Stimulated activated CD8-positive, alpha-beta memory T cell treated with anti-CD3 and anti-CD28 coated beads, Interleukin-15, amount 100 ng/mL, for 24 hours (primary cell): Measurements from ENCODE around the gene SLC22A13.
"Not testable (repeated sequence)": the region's sequence is repeated elsewhere in the genome, so short reads cannot be mapped to it uniquely, and the experiment has no call there.

ENCODE experiments used
- DNase-seq: peaks from one replicate; pipeline ENCODE4 v3.0.0-alpha.2; 2020; ENCODE audit warnings: low read depth

Gene SLC22A13, protein sequence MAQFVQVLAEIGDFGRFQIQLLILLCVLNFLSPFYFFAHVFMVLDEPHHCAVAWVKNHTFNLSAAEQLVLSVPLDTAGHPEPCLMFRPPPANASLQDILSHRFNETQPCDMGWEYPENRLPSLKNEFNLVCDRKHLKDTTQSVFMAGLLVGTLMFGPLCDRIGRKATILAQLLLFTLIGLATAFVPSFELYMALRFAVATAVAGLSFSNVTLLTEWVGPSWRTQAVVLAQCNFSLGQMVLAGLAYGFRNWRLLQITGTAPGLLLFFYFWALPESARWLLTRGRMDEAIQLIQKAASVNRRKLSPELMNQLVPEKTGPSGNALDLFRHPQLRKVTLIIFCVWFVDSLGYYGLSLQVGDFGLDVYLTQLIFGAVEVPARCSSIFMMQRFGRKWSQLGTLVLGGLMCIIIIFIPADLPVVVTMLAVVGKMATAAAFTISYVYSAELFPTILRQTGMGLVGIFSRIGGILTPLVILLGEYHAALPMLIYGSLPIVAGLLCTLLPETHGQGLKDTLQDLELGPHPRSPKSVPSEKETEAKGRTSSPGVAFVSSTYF

GRCh38 chr3:38265604-38266307, at the start of gene SLC22A13:
Gene SLC22A13, plus strand, starts transcription at chr3:38265812. Its CDS starts 49 bp downstream, at chr3:38265861.
- no peak for DNase-seq

DNA sequence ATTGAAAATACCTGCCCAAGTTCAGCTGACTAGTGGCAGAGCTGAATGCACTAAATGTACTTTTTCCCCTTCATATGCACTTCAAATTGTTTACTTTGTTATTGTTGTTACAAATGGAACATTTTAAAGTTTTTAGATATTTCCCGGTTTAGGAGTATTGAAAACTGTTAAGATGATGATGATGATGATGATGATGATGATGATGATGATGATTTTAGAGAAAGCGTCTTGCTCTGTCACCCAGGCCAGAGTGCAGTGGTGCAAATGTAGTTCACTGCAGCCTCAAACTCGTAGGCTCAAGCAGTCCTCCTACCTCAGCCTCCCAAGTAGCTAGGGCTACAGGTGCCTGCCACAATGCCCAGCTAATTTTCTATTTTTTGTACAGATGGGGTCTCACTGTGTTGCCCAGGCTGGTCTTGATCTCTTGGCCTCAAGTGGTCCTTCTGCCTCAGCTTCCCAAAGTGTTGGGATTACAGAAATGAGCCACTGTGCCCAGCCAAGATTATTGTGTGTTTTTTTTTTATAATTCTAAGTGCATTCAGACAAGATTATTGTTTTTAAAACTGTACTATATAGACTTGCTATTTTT, 45.9 kb upstream of the SLC22A13 start:
- DNase-seq: no peak

GRCh38 chr3:38221005-38221404, 44.6 kb upstream of the SLC22A13 start:
- no peak for DNase-seq

DNA sequence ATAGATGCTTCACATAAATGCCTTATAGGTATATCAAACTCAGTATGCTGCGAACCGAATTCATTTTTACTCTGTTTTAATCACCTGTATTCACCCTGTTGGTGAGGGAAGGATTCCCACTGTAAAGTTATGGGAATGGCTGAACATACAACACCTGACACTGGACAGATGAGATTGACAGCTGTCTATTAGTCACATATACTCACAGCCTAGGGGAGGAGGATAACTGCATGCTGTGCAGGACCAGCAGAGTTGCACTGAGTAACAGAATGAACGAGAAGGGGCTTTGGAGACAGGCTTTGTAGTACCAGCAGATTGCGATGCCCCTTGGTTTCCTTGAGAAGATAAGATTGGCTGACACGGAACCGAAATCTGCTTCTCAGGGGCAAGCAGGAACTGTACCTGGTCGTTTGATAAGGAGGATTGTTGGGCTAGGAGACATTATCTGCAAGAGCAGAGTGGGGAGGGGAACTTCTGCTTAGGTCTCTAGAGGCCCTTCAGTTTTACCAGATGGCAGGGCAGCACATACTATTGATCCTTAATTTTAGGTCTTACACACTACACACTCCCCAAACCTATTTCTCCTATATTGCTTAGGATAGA, 43.5 kb upstream of the SLC22A13 start:
- no peak for DNase-seq

- no peak for DNase-seq
Measured at GRCh38 chr3:38224357-38224756, 41.3 kb upstream of the SLC22A13 start.

- DNase-seq: no peak
Measured at GRCh38 chr3:38226273-38226672, 39.3 kb upstream of the SLC22A13 start.

DNA sequence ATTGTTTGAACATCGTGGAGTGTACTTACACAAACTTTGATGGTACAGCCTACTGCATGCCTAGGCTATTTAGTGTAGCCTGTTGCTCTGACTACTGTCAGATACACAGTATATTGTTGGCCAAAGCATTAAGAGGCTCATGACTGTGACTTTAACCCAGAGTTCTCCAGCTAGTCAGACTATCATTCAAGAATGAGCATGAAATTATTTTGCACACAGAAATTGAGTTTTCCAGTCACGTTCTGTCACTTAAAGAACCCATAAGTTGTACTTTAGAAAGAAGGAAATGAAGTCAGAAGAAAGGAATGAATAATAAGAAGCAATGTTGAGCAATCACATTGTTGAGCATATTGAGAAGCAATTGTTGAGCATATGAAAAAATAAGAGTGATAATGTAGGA, 37.6 kb upstream of the SLC22A13 start:
- no peak for DNase-seq

DNA sequence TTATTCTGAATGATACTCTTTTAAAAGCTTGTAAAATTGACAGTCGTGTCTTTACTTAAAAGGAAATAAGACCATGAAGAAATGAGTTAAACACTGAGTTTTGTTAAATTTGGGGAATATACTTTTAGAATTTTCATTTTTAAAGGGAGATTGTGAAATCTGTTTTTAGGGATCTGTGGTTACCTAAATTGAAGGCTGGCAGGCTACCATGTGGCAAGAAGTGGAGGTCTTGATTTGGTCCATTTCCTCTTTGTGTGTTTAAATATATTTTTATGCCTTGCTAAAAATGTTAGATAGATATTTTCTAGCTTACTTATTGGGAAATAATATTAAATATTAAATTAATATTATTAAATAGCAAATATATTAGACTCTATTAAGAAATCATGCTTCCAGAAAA, 36.6 kb upstream of the SLC22A13 start:
- no peak for DNase-seq

DNA sequence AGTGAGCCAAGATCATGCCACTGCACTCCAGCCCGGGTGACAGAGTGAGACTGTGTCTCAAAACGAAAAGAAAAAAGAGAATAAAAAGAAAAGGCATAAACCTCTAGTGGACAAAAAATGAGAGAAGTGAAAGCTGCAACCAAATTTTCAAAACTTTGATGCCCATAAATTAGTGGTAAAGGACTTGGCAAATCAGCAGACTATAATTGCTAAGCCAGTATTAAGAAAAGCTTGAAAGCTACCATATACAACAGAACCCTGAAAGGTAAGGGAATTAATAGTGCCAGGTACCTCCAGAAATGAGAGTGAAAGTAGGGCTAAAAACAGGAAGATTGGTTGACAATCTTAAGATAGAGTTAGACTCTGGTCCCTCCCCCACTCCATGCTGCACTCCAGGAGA, 32.9 kb upstream of the SLC22A13 start:
- DNase-seq: no peak

DNA sequence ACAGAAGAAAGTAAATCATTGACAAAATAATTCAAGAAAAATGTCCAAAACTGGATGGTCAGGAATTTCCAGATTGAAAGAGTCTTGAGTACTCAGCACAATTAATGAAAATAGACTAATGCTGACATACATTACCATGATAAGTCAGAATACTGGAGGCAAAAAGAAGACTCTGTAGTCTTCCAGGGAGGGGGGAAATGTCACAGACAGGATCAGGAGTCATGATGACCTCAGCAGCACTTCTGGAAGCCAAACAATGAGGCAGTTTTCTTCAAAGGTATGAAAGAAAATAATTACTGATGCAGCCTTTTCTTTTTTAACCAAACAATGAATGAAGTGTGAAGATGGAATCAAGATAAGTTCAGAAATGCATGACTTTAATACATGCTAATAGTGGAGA, 30.1 kb upstream of the SLC22A13 start:
- DNase-seq: no peak

GRCh38 chr3:38238416-38239008, 27.1 kb upstream of the SLC22A13 start:
- no peak for DNase-seq

DNA sequence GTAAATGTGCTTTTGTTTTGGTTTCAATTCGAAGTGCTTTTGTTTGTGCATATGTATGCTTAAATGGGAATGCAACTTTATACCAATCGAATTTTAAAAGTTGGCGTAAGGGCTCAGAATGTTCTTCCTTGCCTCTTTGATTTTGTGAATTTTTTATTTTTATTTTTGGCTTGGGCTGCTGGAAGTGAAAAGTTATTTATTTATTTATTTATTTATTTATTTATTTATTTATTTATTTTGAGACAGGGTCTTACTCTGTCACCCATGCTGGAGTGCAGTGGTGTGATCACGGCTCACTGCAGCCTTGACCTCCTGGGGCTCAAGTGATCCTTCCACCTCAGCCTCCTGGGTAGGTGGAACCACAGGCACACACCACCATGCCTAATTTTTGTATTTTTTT, 22.8 kb upstream of the SLC22A13 start:
- not testable (repeated sequence) for DNase-seq

GRCh38 chr3:38245930-38246329, 19.7 kb upstream of the SLC22A13 start:
- no peak for DNase-seq

DNA sequence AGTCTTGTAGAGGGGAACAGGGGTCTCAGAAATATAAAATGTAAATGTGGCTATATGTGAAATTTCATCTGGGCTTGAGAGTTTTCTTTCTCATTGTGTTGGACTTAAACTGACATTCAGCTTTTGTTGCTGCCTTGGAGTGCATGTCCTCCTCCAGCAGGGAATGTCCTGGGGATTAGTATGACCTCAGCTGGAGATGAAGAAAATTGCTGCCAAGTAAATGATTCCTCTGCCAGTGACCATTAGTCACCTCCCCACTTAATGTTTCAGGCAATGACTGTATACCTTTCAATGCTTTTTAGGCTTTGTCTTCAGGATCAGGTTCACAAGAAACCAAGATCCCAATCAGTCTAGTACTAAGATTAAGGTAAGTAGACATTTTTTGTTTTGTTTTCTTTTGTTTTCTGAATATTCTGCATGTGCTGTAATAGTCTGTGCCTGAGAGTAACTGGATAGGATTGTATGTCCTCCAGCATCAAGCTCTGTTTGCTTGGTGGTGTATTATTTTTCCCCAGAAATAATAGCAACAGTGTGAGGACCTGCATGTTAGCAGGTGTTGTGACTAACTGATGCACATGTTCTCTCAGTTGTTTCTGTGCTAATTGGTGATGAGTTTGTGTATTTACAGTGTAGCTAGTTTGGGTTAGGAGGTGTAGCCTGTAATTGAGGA, 18.1 kb upstream of the SLC22A13 start:
- DNase-seq: no peak

DNA sequence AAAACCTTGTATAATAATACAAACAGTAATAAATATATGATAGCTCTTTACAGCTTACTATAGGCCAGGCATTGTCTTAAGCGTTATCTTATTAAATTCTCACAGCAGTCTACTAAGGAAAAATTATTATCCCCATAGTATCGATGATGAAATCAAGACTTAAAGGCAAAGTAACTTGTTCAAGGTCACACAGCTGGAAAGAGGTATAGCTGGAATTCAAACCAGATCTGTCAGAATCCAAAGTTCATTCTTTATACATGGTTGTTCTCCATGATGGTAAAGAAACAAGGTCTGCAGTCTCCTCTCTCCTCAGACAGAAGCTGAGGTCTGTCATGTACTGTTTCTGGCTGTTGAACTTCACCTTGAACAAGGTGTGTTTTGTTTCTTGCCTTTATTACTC, 15.4 kb upstream of the SLC22A13 start:
- DNase-seq: no peak

- DNase-seq: no peak
Measured at GRCh38 chr3:38251197-38251596, 14.4 kb upstream of the SLC22A13 start.

DNA sequence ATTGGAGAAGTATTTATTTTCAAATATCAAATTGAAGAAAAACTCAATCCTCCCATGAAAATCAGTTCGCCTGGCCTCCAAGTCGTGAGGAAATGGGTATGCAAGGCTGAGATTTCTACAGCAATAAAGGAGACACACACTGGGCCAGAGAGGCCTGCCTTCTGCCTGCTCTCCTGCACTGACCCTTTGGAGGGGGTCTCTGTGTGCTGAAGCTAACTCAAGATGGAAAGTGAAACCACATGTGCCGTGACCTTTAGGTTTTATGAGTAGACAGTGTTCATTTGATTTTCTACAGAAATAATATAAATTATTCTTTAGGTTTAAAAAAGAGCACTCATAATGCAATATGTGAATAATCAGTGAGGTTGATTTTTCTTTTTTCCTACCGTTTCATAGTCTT, 11.9 kb upstream of the SLC22A13 start:
- DNase-seq: no peak

DNA sequence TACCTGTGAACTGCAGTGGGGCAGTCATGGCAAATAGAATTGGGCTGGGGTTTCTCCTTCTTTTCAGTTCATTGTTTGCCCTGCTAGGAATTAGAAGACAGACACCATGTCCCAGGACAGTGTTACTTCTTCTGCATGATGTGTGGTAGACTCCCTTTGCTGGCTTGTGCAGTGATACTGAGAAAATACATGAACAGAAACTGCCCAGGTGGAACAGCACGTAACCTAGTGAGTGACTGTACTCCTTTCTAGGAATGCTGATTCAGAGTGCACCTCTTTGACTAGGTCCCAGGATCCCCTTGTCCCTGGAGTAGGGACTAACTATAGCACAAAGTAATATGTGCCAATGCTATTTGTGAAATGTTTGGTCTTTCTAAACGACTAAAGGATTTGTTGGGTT, 10.7 kb upstream of the SLC22A13 start:
- DNase-seq: no peak

DNA sequence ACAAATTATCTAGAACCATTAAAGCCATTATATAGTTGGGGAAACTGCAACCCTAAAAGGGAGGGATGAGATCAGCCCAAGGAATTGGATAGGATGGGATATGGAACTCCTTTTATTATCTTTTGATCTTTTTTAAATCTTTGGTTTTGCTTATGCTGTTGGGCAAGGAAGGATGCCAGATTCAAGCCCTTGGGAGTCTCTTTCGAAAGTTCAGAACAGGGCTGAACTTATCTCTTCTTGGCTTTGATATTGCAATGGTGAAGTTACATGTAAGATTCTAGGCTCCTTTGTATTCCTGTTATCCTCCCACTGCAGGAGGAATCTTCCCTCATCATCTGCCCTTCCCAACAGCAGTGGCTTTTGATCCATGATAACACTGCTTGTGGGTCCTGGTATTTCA, 10.0 kb upstream of the SLC22A13 start:
- DNase-seq: no peak

DNA sequence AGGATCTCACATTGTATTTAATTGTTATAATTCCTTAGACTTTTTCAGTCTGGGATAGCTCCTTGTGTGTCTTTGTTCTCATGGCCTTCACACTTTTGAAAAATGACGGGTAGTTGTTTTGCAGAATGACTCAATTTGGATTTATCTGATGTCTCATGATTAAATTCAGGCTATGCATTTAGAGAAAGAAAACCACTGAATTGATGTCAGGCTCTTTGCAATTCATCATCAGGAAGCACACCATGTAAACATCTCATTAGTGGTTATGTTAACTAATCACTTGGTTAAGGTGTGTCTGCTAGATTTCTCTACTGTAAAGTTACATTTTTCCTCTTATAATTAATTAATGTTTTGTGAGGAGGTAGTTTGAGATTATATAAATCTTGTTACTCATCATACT, 8.0 kb upstream of the SLC22A13 start:
- DNase-seq: no peak

GRCh38 chr3:38260474-38260873, 5.1 kb upstream of the SLC22A13 start:
- DNase-seq: no peak

- no peak for DNase-seq
Measured at GRCh38 chr3:38264353-38264771, 1.2 kb upstream of the SLC22A13 start.
